HL-60 (cell line): ENCODE data around the gene TANGO2.

Experiments used
- DNase-seq, 2 experiments: peaks; one replicate each; pipeline ENCODE4 v3.0.0-alpha.2; 2010 to 2020; ENCODE audit warnings: low read depth in 1 of 2, low spot score in 1 of 2
- H3K27ac ChIP-seq: fragments of 250-450 bp; sonication (Bioruptor Pico); replicated peaks from 2 replicates; pipeline ENCODE4 v1.5.1; 2020; ENCODE audit warnings: mild to moderate bottlenecking, moderate library complexity
- H3K27me3 ChIP-seq: fragments of 250-450 bp; sonication (Bioruptor Pico); 2 replicates; pipeline ENCODE4 v1.5.1; 2021; ENCODE audit warnings: mild to moderate bottlenecking, moderate library complexity; ENCODE audit not compliant: insufficient read depth, poor library complexity, severe bottlenecking
- H3K4me3 ChIP-seq: replicated peaks from 2 replicates; pipeline ENCODE4 v1.5.1; 2011; ENCODE audit warnings: mild to moderate bottlenecking, control low read depth, low read length; ENCODE audit not compliant: insufficient read depth
- CTCF ChIP-seq: IDR thresholded peaks from one replicate; pipeline ENCODE4 v1.5.1; 2011; ENCODE audit warnings: low read length, control low read depth, inconsistent platforms; ENCODE audit not compliant: insufficient read depth
- GABPA ChIP-seq: IDR thresholded peaks from 2 replicates; pipeline ENCODE4 v1.6.1; 2012; ENCODE audit warnings: low read depth
- POLR2AphosphoS5 ChIP-seq: IDR thresholded peaks from 2 replicates; pipeline ENCODE4 v1.6.1; 2012; ENCODE audit warnings: low read depth
- REST ChIP-seq: IDR thresholded peaks from 2 replicates; pipeline ENCODE4 v1.6.1; 2012; ENCODE audit warnings: low read depth; ENCODE audit not compliant: insufficient replicate concordance
- SPI1 ChIP-seq: IDR thresholded peaks from 2 replicates; pipeline ENCODE4 v1.6.1; 2012; ENCODE audit warnings: low read depth, mild to moderate bottlenecking, borderline replicate concordance

TANGO2 gene

DNA sequence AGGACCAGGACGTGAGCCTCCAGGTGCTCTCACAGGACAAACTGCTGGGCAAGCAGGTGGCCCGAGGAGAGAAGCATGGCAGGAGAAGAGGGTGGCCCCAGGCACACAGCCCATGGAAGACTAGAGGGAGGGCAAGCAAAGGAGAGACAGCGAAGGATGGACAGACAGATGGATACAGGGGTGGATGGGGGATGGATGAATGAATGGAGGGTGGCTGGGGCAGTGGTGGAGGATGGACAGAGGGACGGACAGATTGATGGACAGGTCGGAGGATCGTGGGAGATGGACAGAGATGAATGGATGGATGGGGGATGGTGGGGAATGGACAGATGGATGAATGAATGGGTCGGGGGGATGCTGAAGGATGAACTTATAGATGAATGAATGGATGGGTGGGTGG, 27.0 kb upstream of the TANGO2 start:
- TF ChIP-seq SPI1 (no peak), POLR2AphosphoS5 (no peak), CTCF (no peak), GABPA (no peak), REST (no peak)
- H3K4me3 ChIP-seq: no peak overlapping the region
- H3K27me3 ChIP-seq: no peaks in the 10 kb centered on the region
- no peak overlapping the region for H3K27ac ChIP-seq
- DNase-seq: no peak

- no peaks in the 10 kb centered on the region for H3K27me3 ChIP-seq
- TF ChIP-seq SPI1 (no peak), CTCF (no peak), GABPA (no peak), REST (no peak), POLR2AphosphoS5 (no peak)
- no peak overlapping the region for H3K4me3 ChIP-seq
- no peak for DNase-seq
- no peak overlapping the region for H3K27ac ChIP-seq
Observed at GRCh38 chr22:19994851-19995610, 25.9 kb upstream of the TANGO2 start.

GRCh38 chr22:19995611-19996339, 25.1 kb upstream of the TANGO2 start:
- DNase-seq: no peak
- Histone ChIP-seq H3K4me3 (no peak overlapping the region), H3K27ac (no peak overlapping the region), H3K27me3 (no peaks in the 10 kb centered on the region)
- no peak for TF ChIP-seq REST
- no peak for TF ChIP-seq SPI1
- no peak for TF ChIP-seq POLR2AphosphoS5
- TF ChIP-seq GABPA: no peak
- no peak for TF ChIP-seq CTCF
